Measurements from ENCODE around the gene RALA. TPM values are rescaled to one million over a fixed set of nuclear protein-coding genes. Genes with fewer than 3 reads are reported as not detected.
"Not testable (repeated sequence)": the region's sequence is repeated elsewhere in the genome, so short reads cannot be mapped to it uniquely, and the experiment has no call there.

Gene RALA
- total RNA-seq, 4 donors from 2014 or later: 18.3 to 29.7 (median 20.0) TPM

DNA sequence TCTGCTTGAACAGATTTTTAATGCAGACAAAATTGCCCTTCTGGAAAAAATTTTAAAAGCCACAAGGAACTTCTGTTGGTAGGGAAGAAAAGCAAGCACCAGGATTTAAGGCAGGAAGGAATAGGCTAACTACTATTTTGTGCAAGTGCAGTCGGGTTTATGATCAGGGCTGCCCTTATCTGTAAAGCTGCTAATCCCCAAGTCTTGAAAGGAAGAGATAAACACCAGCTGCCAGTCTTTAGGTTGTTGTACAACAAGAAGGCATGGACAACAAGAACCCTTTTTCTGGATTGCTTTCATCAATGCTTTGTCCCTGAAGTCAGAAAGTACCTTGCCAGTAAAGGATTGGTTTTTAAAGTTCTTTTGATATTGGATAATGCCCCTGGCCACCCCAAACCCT is 40.7 kb downstream of the RALA start:
- H3K4me1 ChIP-seq: no peaks in the 10 kb centered on the region

DNA sequence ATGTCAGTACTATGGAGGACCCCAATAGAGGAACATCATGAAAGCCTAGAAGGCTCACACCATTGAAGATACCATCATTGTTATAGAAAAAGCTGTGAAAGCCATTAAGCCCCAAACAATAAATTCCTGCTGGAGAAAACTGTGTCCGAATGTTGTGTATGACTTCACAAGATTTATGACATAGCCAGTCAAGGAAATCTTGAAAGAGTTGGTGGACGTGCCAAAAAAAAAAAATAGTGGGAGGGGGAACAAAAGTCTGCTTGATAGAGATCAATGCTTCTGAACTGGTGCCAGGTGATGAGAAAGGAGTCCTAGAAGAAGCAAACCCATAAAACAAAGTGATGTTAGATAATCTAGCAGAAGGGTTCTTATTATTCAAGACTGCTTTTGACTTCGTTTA is 41.2 kb downstream of the RALA start:
- intact Hi-C loops (cut with DNase I): no loop called here
- no peak for DNase-seq
- H3K36me3 ChIP-seq: no peaks in the 10 kb centered on the region
- H3K27ac ChIP-seq: no peak overlapping the region
- no peak overlapping the region for H3K4me3 ChIP-seq (replicated peaks in 1 of 3)
- no peaks in the 10 kb centered on the region for H3K4me1 ChIP-seq
- no peaks in the 10 kb centered on the region for H3K27me3 ChIP-seq
- H3K9me3 ChIP-seq: no peaks in the 10 kb centered on the region
- TF ChIP-seq, protein P1, sequence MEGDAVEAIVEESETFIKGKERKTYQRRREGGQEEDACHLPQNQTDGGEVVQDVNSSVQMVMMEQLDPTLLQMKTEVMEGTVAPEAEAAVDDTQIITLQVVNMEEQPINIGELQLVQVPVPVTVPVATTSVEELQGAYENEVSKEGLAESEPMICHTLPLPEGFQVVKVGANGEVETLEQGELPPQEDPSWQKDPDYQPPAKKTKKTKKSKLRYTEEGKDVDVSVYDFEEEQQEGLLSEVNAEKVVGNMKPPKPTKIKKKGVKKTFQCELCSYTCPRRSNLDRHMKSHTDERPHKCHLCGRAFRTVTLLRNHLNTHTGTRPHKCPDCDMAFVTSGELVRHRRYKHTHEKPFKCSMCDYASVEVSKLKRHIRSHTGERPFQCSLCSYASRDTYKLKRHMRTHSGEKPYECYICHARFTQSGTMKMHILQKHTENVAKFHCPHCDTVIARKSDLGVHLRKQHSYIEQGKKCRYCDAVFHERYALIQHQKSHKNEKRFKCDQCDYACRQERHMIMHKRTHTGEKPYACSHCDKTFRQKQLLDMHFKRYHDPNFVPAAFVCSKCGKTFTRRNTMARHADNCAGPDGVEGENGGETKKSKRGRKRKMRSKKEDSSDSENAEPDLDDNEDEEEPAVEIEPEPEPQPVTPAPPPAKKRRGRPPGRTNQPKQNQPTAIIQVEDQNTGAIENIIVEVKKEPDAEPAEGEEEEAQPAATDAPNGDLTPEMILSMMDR (IDR thresholded peaks at IDR 0.05): no peak
- TF ChIP-seq POLR2A (IDR thresholded peaks at IDR 0.05): no peak
- 95 to 96% methylated on average over 3 of the region's 3 CpGs for WGBS, 2 donors

More for the DNA sequence above, 40.7 kb downstream of the RALA start:
- WGBS, 2 donors: 67 to 69% methylated on average over 1 of the region's 1 CpG
- TF ChIP-seq POLR2A (IDR thresholded peaks at IDR 0.05): no peak
- TF ChIP-seq, protein P1 (IDR thresholded peaks at IDR 0.05): no peak
- DNase-seq: no peak
- Histone ChIP-seq H3K4me3 (replicated peaks in 1 of 3) (no peak overlapping the region), H3K27me3 (no peaks in the 10 kb centered on the region), H3K36me3 (no peaks in the 10 kb centered on the region), H3K27ac (no peak overlapping the region), H3K9me3 (no peaks in the 10 kb centered on the region)
- intact Hi-C loops (cut with DNase I): no loop called here

DNA sequence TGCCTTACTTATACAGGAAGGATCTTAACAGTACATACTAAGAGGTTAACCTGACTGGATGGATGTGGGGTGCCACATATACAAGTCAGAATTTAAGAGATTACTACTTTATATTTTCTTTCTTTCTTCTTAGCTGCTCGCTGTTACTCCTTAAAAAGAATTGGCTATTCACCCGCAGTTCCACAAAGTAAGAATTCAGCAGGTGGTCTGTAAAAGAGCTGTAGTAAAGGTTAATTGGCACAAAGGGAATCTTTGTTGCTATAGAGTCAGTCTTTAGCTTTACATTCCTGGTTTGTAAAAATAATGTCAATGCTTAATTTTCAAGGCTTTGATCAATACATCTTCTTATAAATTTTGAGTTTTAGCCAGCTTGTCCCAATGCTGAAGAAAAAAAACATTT is 43.2 kb downstream of the RALA start:
- no peak overlapping the region for H3K4me3 ChIP-seq (replicated peaks in 1 of 3)
- intact Hi-C loops (cut with DNase I): no loop called here
- no peaks in the 10 kb centered on the region for H3K27me3 ChIP-seq
- H3K27ac ChIP-seq: no peak overlapping the region
- DNase-seq: no peak
- no peaks in the 10 kb centered on the region for H3K36me3 ChIP-seq
- no peaks in the 10 kb centered on the region for H3K4me1 ChIP-seq
- no peaks in the 10 kb centered on the region for H3K9me3 ChIP-seq
- TF ChIP-seq POLR2A (IDR thresholded peaks at IDR 0.05): no peak
- TF ChIP-seq, protein P1 (IDR thresholded peaks at IDR 0.05): no peak
- 94 to 98% methylated on average over 2 of the region's 2 CpGs for WGBS, 2 donors

DNA sequence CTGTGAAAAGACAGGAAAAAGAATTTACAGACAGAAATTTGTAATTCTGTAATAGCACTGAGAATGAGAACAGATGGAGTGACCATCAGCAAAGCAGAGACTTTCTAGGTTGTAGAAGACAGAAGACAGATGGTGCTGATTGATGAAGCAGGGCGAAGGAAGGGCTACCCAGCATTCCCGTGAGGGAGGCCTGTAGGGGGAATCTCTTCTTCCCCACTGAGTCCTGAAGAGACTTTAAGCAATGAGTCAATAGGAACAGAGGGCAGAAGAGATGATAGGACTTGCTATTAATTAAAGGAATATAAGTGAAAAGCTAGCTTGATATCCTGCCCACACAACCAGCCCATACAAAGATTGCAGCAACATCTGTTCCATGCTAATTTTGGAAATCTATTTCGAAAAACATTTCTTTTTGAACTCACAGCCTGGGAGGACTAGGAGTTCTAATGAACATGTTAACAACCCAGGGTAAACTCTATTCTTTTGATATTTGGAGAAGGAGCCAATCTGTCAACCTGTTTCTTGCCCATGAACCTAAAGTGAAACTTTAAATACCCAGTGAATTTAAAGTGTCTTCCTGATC is 44.1 kb downstream of the RALA start:
- no peaks in the 10 kb centered on the region for H3K36me3 ChIP-seq
- no peak for DNase-seq
- H3K27me3 ChIP-seq: no peaks in the 10 kb centered on the region
- H3K9me3 ChIP-seq: no peaks in the 10 kb centered on the region
- TF ChIP-seq, protein P1 (IDR thresholded peaks at IDR 0.05): no peak
- TF ChIP-seq POLR2A (IDR thresholded peaks at IDR 0.05): no peak
- H3K27ac ChIP-seq: no peak overlapping the region
- H3K4me1 ChIP-seq: no peaks in the 10 kb centered on the region
- intact Hi-C loops (cut with DNase I): no loop called here
- 84 to 89% methylated on average over 3 of the region's 3 CpGs for WGBS, 2 donors
- no peak overlapping the region for H3K4me3 ChIP-seq (replicated peaks in 1 of 3)

DNA sequence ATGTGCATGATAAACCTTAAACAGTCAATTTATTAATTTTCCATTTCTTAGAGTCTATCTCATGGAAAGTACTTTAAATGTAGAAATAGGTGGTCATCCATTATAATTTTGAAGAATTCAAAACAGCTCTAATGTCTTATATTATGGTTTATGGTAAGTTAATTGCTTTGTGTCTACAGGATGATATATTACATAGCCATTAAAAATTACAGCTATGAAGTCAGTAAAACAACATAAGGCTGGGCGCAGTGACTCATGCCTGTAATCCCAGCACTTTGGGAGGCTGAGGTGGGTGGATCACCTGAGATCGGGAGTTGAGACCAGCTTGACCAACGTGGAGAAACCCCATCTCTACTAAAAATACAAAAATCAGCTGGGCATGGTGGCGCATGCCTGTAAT is 44.9 kb downstream of the RALA start:
- 92 to 94% methylated on average over 4 of the region's 4 CpGs for WGBS, 2 donors
- H3K27ac ChIP-seq; H3K9me3 ChIP-seq; DNase-seq; H3K36me3 ChIP-seq; H3K27me3 ChIP-seq; H3K4me3 ChIP-seq (replicated peaks in 1 of 3); H3K4me1 ChIP-seq; intact Hi-C loops (cut with DNase I): not testable (repeated sequence)

DNA sequence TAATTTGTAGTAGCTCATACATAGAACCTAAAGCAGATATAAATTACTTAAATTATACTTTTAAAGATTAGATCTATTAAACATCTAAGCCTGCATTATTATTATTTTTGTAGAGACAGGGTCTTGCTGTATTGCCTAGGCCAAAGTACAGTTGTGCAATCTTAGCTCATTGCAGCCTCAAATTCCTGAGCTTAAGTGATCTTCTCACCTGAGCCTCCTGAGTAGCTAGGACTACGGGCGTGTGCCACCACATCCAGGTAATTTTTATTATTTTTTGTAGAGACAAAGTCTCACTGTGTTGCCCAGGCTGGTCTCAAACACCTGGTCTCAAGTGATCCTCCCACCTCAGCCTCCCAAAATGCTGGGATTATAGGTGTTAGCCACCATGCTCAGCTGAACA is 46.7 kb downstream of the RALA start:
- H3K4me3 ChIP-seq (replicated peaks in 1 of 3): no peak overlapping the region
- WGBS, 2 donors: 95 to 97% methylated on average over 2 of the region's 2 CpGs
- H3K27ac ChIP-seq: no peak overlapping the region
- no peak for TF ChIP-seq POLR2A (IDR thresholded peaks at IDR 0.05)
- TF ChIP-seq, protein P1 (IDR thresholded peaks at IDR 0.05): no peak
- H3K27me3 ChIP-seq: no peaks in the 10 kb centered on the region
- intact Hi-C loops (cut with DNase I): no loop called here
- no peaks in the 10 kb centered on the region for H3K36me3 ChIP-seq
- no peaks in the 10 kb centered on the region for H3K9me3 ChIP-seq
- no peak for DNase-seq
- no peaks in the 10 kb centered on the region for H3K4me1 ChIP-seq

Measured in thyroid gland (tissue), 4 donors.